Duodenal mucosa (tissue), 2 donors: ENCODE measurements around the gene SEMA4B.

ENCODE experiments used
- H3K27ac ChIP-seq: one replicate; pipeline ENCODE4 v1.7.0; 2013; ENCODE audit warnings: low read depth, low read length
- H3K27me3 ChIP-seq, 2 donors: one replicate each; pipeline ENCODE4 v1.7.0; 2013; ENCODE audit warnings: low read length in 2 of 2, control low read depth in 1 of 2; ENCODE audit not compliant: insufficient read depth in 2 of 2, control insufficient read depth in 1 of 2
- H3K36me3 ChIP-seq, 2 donors: one replicate each; pipeline ENCODE4 v1.7.0; 2013; ENCODE audit warnings: low read length in 2 of 2, control low read depth in 1 of 2; ENCODE audit not compliant: insufficient read depth in 2 of 2, control insufficient read depth in 1 of 2
- H3K4me1 ChIP-seq, 2 donors: one replicate each; pipeline ENCODE4 v1.7.0; 2013; ENCODE audit warnings: low read length in 2 of 2, control low read depth in 1 of 2; ENCODE audit not compliant: insufficient read depth in 2 of 2, control insufficient read depth in 1 of 2
- H3K4me3 ChIP-seq, 2 donors: one replicate each; pipeline ENCODE4 v1.7.0; 2013; ENCODE audit warnings: low read length in 2 of 2, low read depth in 1 of 2
- H3K9ac ChIP-seq, 2 donors: one replicate each; pipeline ENCODE4 v1.7.0; 2013; ENCODE audit warnings: low read length in 2 of 2, low read depth in 1 of 2
- H3K9me3 ChIP-seq, 2 donors: one replicate each; pipeline ENCODE4 v1.7.0; 2013; ENCODE audit warnings: low read length in 2 of 2, control low read depth in 1 of 2; ENCODE audit not compliant: control insufficient read depth in 1 of 2

SEMA4B gene

GRCh38 chr15:90205886-90206285 is 4.8 kb downstream of the SEMA4B start:
- Histone ChIP-seq H3K9me3 (no peaks in the 10 kb centered on the region), H3K27ac (no peak overlapping the region), H3K4me1 (peaks cover 36 to 37% of the 10 kb centered on the region in 2 donors), H3K4me3 (no peak overlapping the region), H3K9ac (no peak overlapping the region), H3K27me3 (no peaks in the 10 kb centered on the region), H3K36me3 (peaks cover 24 to 38% of the 10 kb centered on the region in 2 donors)

GRCh38 chr15:90207252-90207651 is 6.1 kb downstream of the SEMA4B start:
- Histone ChIP-seq H3K9me3 (no peaks in the 10 kb centered on the region), H3K27ac (no peak overlapping the region), H3K4me3 (no peak overlapping the region), H3K4me1 (peaks cover 44 to 51% of the 10 kb centered on the region in 2 donors), H3K27me3 (no peaks in the 10 kb centered on the region), H3K36me3 (peaks cover 24 to 38% of the 10 kb centered on the region in 2 donors), H3K9ac (no peak overlapping the region)

GRCh38 chr15:90208356-90208755 is 7.2 kb downstream of the SEMA4B start:
- Histone ChIP-seq H3K27ac (no peak overlapping the region), H3K9me3 (no peaks in the 10 kb centered on the region), H3K27me3 (no peaks in the 10 kb centered on the region), H3K4me1 (peaks cover 44 to 49% of the 10 kb centered on the region in 2 donors), H3K9ac (no peak overlapping the region), H3K4me3 (no peak overlapping the region), H3K36me3 (peaks cover 21 to 34% of the 10 kb centered on the region in 2 donors)

- Histone ChIP-seq H3K27me3 (no peaks in the 10 kb centered on the region), H3K4me1 (peaks cover 42 to 44% of the 10 kb centered on the region in 2 donors), H3K9ac (peak overlapping the region in 1 of 2 donors; percentile 3), H3K4me3 (no peak overlapping the region), H3K36me3 (peaks cover 18 to 26% of the 10 kb centered on the region in 2 donors), H3K9me3 (no peaks in the 10 kb centered on the region), H3K27ac (no peak overlapping the region)
Measured at GRCh38 chr15:90209591-90209990, 8.5 kb downstream of the SEMA4B start.

GRCh38 chr15:90210593-90210992 is 9.5 kb downstream of the SEMA4B start:
- H3K27me3 ChIP-seq = no peaks in the 10 kb centered on the region
- peak overlapping the region; percentile 95 for H3K27ac ChIP-seq
- peak overlapping the region; percentile 59 to 82 for H3K9ac ChIP-seq
- peaks cover 46 to 47% of the 10 kb centered on the region in 2 donors for H3K4me1 ChIP-seq
- peaks cover 18 to 26% of the 10 kb centered on the region in 2 donors for H3K36me3 ChIP-seq
- no peaks in the 10 kb centered on the region for H3K9me3 ChIP-seq
- H3K4me3 ChIP-seq = no peak overlapping the region

- Histone ChIP-seq H3K36me3 (peaks cover 18 to 22% of the 10 kb centered on the region in 2 donors), H3K27me3 (no peaks in the 10 kb centered on the region), H3K27ac (peak overlapping the region; percentile 95), H3K4me1 (peaks cover 46 to 47% of the 10 kb centered on the region in 2 donors), H3K9me3 (no peaks in the 10 kb centered on the region), H3K4me3 (peak overlapping the region in 1 of 2 donors; percentile 29), H3K9ac (peak overlapping the region; percentile 59 to 82)
Measured at GRCh38 chr15:90211009-90211408, 9.9 kb downstream of the SEMA4B start.

GRCh38 chr15:90211440-90212143 is 10.5 kb downstream of the SEMA4B start:
- Histone ChIP-seq H3K9me3 (no peaks in the 10 kb centered on the region), H3K36me3 (peaks cover 17 to 18% of the 10 kb centered on the region in 2 donors), H3K27ac (peak overlapping the region; percentile 95), H3K9ac (peak overlapping the region; percentile 60 to 82), H3K4me3 (peak overlapping the region in 1 of 2 donors; percentile 48), H3K4me1 (peaks cover 46 to 47% of the 10 kb centered on the region in 2 donors), H3K27me3 (no peaks in the 10 kb centered on the region)

GRCh38 chr15:90212221-90213098 is 11.3 kb downstream of the SEMA4B start:
- Histone ChIP-seq H3K9ac (peak overlapping the region; percentile 60 to 82), H3K9me3 (no peaks in the 10 kb centered on the region), H3K4me3 (peak overlapping the region; percentile 13 to 17), H3K4me1 (peaks cover 42 to 47% of the 10 kb centered on the region in 2 donors), H3K36me3 (peaks cover 12 to 14% of the 10 kb centered on the region in 2 donors), H3K27ac (peak overlapping the region; percentile 95), H3K27me3 (no peaks in the 10 kb centered on the region)

- H3K36me3 ChIP-seq = peaks cover 16 to 22% of the 10 kb centered on the region in 2 donors
- H3K9ac ChIP-seq = peak overlapping the region; percentile 58 to 82
- peak overlapping the region; percentile 95 for H3K27ac ChIP-seq
- no peaks in the 10 kb centered on the region for H3K27me3 ChIP-seq
- no peaks in the 10 kb centered on the region for H3K9me3 ChIP-seq
- peaks cover 40 to 47% of the 10 kb centered on the region in 2 donors for H3K4me1 ChIP-seq
- no peak overlapping the region for H3K4me3 ChIP-seq
Measured at GRCh38 chr15:90213122-90213817, 12.1 kb downstream of the SEMA4B start.
